HepG2 (cell line): Measurements from ENCODE around the gene KIF1C. TPM values are rescaled to one million over a fixed set of nuclear protein-coding genes. Genes with fewer than 3 reads are reported as not detected.
A peak's percentile ranks its signal among the peaks of the same experiment; 100 is the strongest.

ENCODE experiments used
- CBX5 ChIP-seq: sonication (generic); formaldehyde crosslinking; IDR thresholded peaks from 2 replicates; pipeline ENCODE4 v1.4.0; 2020; ENCODE audit warnings: missing genetic modification reagents, borderline replicate concordance
- DNMT3B ChIP-seq: conservative IDR thresholded peaks from 2 replicates; pipeline ENCODE4 v1.6.1; 2016; ENCODE audit warnings: missing biosample characterization, control low read depth
- ELF1 ChIP-seq: sonication (generic); formaldehyde crosslinking; IDR thresholded peaks from 2 replicates; pipeline ENCODE4 v1.4.0; 2020; ENCODE audit warnings: missing genetic modification reagents
- HMGXB4 ChIP-seq, 2 experiments: sonication (generic) in 1 of 2; formaldehyde crosslinking in 1 of 2; IDR thresholded peaks; 2 replicates each; pipeline versions ENCODE4 v1.4.0 to v1.6.1; 2018 to 2020; ENCODE audit warnings: missing genetic modification reagents in 2 of 2, borderline replicate concordance in 1 of 2, low read depth in 1 of 2, mild to moderate bottlenecking in 1 of 2, missing biosample characterization in 1 of 2
- HOXA7 ChIP-seq: sonication (generic); formaldehyde crosslinking; IDR thresholded peaks from 2 replicates; pipeline ENCODE4 v1.8.1; 2022; ENCODE audit warnings: mild to moderate bottlenecking, missing genetic modification reagents, moderate library complexity
- ISX ChIP-seq: sonication (generic); formaldehyde crosslinking; conservative IDR thresholded peaks from 2 replicates; pipeline ENCODE4 v1.5.0; 2020; ENCODE audit warnings: missing genetic modification reagents
- JUNB ChIP-seq: sonication (generic); formaldehyde crosslinking; IDR thresholded peaks from 2 replicates; pipeline ENCODE4 v1.8.0; 2022; ENCODE audit warnings: missing genetic modification reagents, mild to moderate bottlenecking, borderline replicate concordance
- MEIS2 ChIP-seq: sonication (generic); formaldehyde crosslinking; IDR thresholded peaks from 2 replicates; pipeline ENCODE4 v1.9.0; 2021; ENCODE audit warnings: mild to moderate bottlenecking, missing genetic modification reagents
- NCOA5 ChIP-seq: sonication (generic); formaldehyde crosslinking; IDR thresholded peaks from 2 replicates; pipeline ENCODE4 v1.4.0; 2020; ENCODE audit warnings: missing genetic modification reagents
- NR1H2 ChIP-seq: sonication (generic); formaldehyde crosslinking; IDR thresholded peaks from 2 replicates; pipeline ENCODE4 v1.8.1; 2022; ENCODE audit warnings: low read depth, missing genetic modification reagents, borderline replicate concordance
- PCBP2 ChIP-seq: fragments of 200-400 bp; formaldehyde crosslinking; optimal IDR thresholded peaks from 2 replicates; pipeline ENCODE3; 2018; ENCODE audit warnings: low read length, low read depth; ENCODE audit not compliant: poor library complexity, severe bottlenecking
- PPARG ChIP-seq: conservative IDR thresholded peaks from 2 replicates; pipeline ENCODE4 v1.6.1; 2016; ENCODE audit warnings: missing biosample characterization, missing genetic modification reagents
- SKIL ChIP-seq: sonication (generic); formaldehyde crosslinking; IDR thresholded peaks from 2 replicates; pipeline ENCODE4 v1.8.0; 2022; ENCODE audit warnings: missing genetic modification reagents, mild to moderate bottlenecking, moderate library complexity, borderline replicate concordance
- SOX13 ChIP-seq, 3 experiments: fragments of 450-650 bp in 1 of 3; sonication (generic) in 1 of 3; formaldehyde crosslinking in 1 of 3; IDR thresholded peaks in 2 of 3; conservative IDR thresholded peaks in 1 of 3; 2 replicates each; pipeline versions ENCODE4 v1.5.0 to v1.6.1; 2016 to 2020; ENCODE audit warnings: antibody characterized with exemption in 1 of 3, mild to moderate bottlenecking in 1 of 3, missing compliant biosample characterization in 1 of 3, missing genetic modification reagents in 1 of 3, moderate library complexity in 1 of 3
- ZBTB44 ChIP-seq: sonication (generic); formaldehyde crosslinking; IDR thresholded peaks from 2 replicates; pipeline ENCODE4 v1.4.0; 2020; ENCODE audit warnings: missing genetic modification reagents
- ZFP1 ChIP-seq: IDR thresholded peaks from 2 replicates; pipeline ENCODE4 v1.6.1; 2016
- ZFY ChIP-seq: sonication (generic); formaldehyde crosslinking; IDR thresholded peaks from 2 replicates; pipeline ENCODE4 v1.4.0; 2020; ENCODE audit warnings: missing genetic modification reagents
- ZNF3 ChIP-seq: IDR thresholded peaks from 2 replicates; pipeline ENCODE4 v1.7.0; 2017; ENCODE audit warnings: inconsistent platforms
- ZNF30 ChIP-seq: sonication (generic); formaldehyde crosslinking; IDR thresholded peaks from 2 replicates; pipeline ENCODE4 v1.5.0; 2020; ENCODE audit warnings: mild to moderate bottlenecking, missing genetic modification reagents
- ZNF432 ChIP-seq: sonication (generic); formaldehyde crosslinking; IDR thresholded peaks from 2 replicates; pipeline ENCODE4 v1.5.0; 2020; ENCODE audit warnings: missing genetic modification reagents, mild to moderate bottlenecking, borderline replicate concordance
- ZNF704 ChIP-seq: sonication (generic); formaldehyde crosslinking; IDR thresholded peaks from 2 replicates; pipeline ENCODE4 v1.8.1; 2023; ENCODE audit warnings: mild to moderate bottlenecking, inconsistent platforms, moderate library complexity, missing genetic modification reagents, borderline replicate concordance
- ZNF879 ChIP-seq: sonication (generic); formaldehyde crosslinking; IDR thresholded peaks from 2 replicates; pipeline ENCODE4 v1.8.1; 2023; ENCODE audit warnings: missing genetic modification reagents
- polyA plus RNA-seq, 8 experiments: library from polyadenylated mRNA; depleted of rRNA in 3 of 8; stranded (reverse) in 7 of 8; unstranded in 1 of 8; fragments of >200 nt; fragmentation: Illumina TruSeq in 4 of 8; extraction: Trizol in 4 of 8; gene quantifications; 2 replicates each; pipeline versions ENCODE4 v1.2.1 to v1.2.3, GENCODE V29; 2011 to 2016; ENCODE audit warnings: low read depth in 4 of 8, missing spikeins in 1 of 8, mixed read lengths in 1 of 8; ENCODE audit not compliant: insufficient read depth in 1 of 8
- total RNA-seq, 5 experiments: library from RNA; depleted of rRNA; stranded (reverse); fragments of >200 nt; fragmentation: Illumina TruSeq; extraction: Trizol; gene quantifications; 2 replicates each; pipeline ENCODE4 v1.2.3, GENCODE V29; 2016; ENCODE audit warnings: low read depth in 1 of 5

KIF1C gene
- total and polyA plus RNA-seq, 2 of the 13 experiments (the other 11 are each of a cell fraction or from before 2014, with no cell fraction given): 70.0 to 104 TPM

GRCh38 chr17:4949321-4950074 lies 48.3 kb upstream of the KIF1C start (continued):
- TF ChIP-seq ZNF879 (CRISPR knock-in tag): no peak
- peak; percentile 26; the same call in 1 of the 2 replicates for TF ChIP-seq ISX (CRISPR knock-in tag)
- TF ChIP-seq ZFP1 (CRISPR knock-in tag): no peak
- peak; percentile 59 for TF ChIP-seq ZFY
- no peak for TF ChIP-seq ELF1 (CRISPR knock-in tag)
- peak; percentile 90 for TF ChIP-seq SKIL
- peak; percentile 63; the same call in 1 of the 2 replicates for TF ChIP-seq JUNB (CRISPR knock-in tag)
- TF ChIP-seq CBX5 (CRISPR knock-in tag): no peak
- TF ChIP-seq DNMT3B: no peak
- TF ChIP-seq NCOA5 (CRISPR knock-in tag): 0 out of 2 replicates have a peak, but pooled peaks have one; percentile 25
- no peak for TF ChIP-seq ZNF30 (CRISPR knock-in tag)
- TF ChIP-seq HMGXB4 (CRISPR knock-in tag; IDR thresholded peaks at IDR 0.05; ENCODE audit: borderline replicate concordance in 1 of 2, low read depth in 1 of 2): peak; percentile 16 to 65; a peak in 1 of 4 replicates
- TF ChIP-seq ZBTB44 (CRISPR knock-in tag): no peak
- peak; percentile 96 for TF ChIP-seq PPARG (CRISPR knock-in tag)
- TF ChIP-seq PCBP2: no peak
- TF ChIP-seq HOXA7: 0 out of 2 replicates have a peak, but pooled peaks have one; percentile 32
- TF ChIP-seq SOX13 (IDR thresholded peaks at IDR 0.05): no peak
- 0 out of 4 replicates have a peak, but pooled peaks of 1 of the 2 experiments have one; percentile 9 for TF ChIP-seq SOX13 (CRISPR knock-in tag; conservative IDR thresholded peaks at IDR 0.05 in 1 of 2, IDR thresholded peaks at IDR 0.05 in 1 of 2)
- TF ChIP-seq ZNF3 (CRISPR knock-in tag): no peak
- no peak; the same call in 1 of the 2 replicates for TF ChIP-seq NR1H2 (CRISPR knock-in tag)
- TF ChIP-seq MEIS2 (CRISPR knock-in tag): no peak; the same call in none of the 2 replicates
- no peak for TF ChIP-seq ZNF432
- TF ChIP-seq ZNF704 (CRISPR knock-in tag): no peak; the same call in 1 of the 2 replicates
